Stimulated activated CD4-positive, alpha-beta T cell treated with anti-CD3 and anti-CD28 coated beads, Interleukin-1b, Interleukin-23, amount 100 ng/mL, for 24 hours (primary cell): ENCODE data around the gene TBX10.
"Not testable (repeated sequence)": the region's sequence is repeated elsewhere in the genome, so short reads cannot be mapped to it uniquely, and the experiment has no call there.

Experiments
- DNase-seq, 4 experiments: peaks; one replicate each; pipeline ENCODE4 v3.0.0-alpha.2; 2020; ENCODE audit warnings: low read depth in 4 of 4, low spot score in 1 of 4

The TBX10 gene

DNA sequence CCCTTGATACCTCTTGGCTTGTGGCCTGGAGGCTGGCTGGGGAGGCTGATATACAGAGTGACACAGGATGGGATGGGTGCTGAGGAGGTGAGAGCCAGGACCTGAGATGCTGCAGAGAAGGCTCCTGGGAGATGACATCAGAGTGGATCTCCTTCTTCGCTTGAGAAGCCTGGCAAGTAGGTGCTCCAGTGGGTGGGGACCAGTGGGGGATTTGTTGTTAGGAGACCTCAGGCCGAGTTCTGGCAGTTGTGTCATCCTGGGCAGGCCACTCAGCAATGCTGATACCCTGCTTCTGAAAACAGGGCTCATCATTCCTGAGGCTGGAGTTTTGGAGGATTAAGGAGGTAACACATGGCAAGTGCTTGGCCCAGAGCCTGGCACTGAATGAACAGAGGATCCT is 34.7 kb downstream of the TBX10 start:
- DNase-seq = no peak

DNA sequence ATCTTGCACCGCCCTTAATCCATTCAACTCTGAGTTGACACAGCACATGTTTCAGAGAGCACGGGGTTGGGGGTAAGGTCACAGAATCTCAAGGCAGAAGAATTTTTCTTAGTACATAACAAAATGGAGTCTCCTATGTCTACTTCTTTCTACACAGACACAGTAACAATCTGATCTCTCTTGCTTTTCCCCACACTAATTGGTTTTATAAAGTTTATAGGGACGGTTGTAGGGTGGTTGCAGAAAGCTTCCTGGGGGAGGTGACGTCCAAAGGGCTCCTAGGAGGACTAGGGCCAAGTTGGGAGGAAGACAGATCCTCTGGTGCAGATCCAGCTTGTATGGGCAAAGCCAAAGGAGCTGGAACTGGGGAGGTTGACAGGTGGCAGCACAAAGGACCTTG is 35.4 kb downstream of the TBX10 start:
- DNase-seq = not testable (repeated sequence)

DNA sequence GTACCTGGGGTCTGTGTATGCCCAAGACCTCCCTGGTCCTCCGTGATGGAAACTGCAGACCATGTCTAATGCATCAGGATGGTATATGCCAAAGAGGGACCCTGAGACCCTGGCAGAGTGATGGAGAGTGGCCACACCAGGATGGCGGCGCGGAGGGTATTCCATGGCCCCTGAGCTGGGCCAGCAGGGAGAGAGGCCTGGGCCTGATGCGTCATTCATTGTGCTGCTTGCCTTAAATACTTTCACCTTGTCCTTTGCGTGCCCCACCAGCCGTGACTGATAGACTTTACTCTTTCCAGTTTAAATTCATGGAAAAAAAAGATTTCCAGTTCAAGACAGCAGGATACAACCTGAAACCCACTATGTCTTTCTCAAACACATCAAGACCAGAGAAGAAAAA is 38.5 kb downstream of the TBX10 start:
- no peak for DNase-seq

DNA sequence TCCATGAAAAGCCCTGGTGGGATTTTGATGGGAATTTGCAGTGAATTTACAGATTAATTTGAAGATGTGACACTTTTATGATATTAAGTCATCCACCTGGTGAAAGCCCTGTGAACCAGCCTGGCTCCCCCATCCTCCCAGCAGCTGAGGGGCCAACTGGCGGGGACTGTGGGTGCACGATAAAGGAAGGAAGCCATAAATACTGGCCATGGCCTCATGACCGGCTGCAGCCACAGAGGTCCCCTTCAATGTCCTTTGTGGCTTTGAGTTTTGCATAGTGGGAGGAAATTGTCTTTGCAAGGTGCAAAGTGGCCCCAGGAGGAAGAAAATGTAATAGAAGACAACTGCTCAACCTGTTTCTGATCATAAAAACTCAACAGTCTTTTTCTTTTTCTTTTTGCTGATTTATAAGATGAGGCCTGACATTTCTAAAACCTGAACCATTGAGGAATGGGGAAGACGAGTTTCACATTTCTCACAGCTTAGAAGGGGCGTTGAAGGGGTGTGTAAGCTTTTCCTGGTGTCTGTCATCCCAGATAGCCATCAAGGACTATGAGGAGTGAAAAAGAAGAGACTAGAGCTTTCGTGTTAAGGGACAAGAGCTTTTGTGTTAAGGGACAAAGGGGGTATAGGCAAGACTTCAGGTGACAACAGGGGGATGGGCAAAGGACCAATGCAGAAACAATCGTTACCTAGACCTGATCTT is 39.1 kb downstream of the TBX10 start:
- no peak for DNase-seq

DNA sequence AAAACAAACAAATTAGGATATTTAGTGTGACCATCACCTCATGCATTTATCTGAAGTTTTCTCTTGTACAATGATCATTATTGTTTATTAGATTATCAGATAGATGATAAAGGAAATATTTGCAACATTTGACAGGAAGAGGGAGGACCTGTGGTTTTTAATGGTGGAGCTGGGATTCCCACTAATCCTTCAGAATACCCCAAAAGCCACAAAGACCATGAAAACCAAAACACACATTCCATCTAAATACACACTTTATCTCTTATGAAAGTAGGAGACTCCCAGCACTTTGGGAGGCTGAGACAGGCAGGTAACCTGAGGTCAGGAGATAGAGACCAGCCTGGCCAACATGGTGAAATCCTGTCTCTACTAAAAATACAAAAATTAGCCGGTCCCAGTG is 40.4 kb downstream of the TBX10 start:
- no peak for DNase-seq

DNA sequence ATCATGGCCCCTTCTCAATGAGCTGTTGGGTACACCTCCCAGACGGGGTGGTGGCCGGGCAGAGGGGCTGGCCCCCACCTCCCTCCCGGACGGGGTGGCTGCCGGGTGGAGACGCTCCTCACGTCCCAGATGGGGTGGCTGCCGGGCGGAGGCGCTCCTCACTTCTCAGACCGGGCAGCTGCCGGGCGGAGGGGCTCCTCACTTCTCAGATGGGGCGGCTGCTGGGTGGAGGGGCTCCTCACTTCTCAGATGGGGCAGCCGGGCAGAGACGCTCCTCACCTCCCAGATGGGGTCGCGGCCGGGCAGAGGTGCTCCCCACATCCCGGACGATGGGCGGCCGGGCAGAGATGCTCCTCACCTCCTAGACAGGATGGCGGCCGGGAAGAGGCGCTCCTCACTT is 41.6 kb downstream of the TBX10 start:
- DNase-seq = not testable (repeated sequence)

DNA sequence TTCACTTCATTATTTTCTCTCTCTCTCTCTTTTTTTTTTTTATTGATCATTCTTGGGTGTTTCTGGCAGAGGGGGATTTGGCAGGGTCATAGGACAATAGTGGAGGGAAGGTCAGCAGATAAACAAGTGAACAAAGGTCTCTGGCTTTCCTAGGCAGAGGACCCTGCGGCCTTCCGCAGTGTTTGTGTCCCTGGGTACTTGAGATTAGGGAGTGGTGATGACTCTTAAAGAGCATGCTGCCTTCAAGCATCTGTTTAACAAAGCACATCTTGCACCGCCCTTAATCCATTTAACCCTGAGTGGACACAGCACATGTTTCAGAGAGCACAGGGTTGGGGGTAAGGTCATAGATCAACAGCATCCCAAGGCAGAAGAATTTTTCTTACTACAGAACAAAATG is 42.1 kb downstream of the TBX10 start:
- DNase-seq = not testable (repeated sequence)

DNA sequence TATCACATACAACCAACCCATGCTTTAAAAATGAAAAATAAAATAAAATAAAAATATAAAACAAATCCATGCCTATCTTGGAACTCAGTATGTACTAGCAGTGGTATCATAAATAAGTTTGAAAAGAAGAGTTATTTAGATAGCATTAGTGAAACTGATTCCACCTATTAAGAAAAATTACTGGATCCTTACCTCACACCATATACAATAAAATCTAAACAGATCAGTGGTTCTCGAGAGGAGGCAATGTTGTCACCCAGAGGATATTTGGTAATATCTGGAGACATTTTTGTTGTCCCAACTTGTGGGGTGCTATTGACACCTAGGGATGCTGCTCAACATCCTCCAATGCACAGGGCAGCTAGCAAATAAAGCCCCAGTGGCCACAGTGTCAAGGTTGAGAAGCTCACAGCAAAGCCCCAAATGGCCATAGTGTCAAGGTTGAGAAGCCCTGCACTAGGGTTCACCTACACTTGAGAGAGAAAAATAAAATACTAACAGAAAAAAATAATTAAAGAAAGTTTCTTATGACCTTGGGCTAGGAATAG is 42.7 kb downstream of the TBX10 start:
- no peak for DNase-seq

DNA sequence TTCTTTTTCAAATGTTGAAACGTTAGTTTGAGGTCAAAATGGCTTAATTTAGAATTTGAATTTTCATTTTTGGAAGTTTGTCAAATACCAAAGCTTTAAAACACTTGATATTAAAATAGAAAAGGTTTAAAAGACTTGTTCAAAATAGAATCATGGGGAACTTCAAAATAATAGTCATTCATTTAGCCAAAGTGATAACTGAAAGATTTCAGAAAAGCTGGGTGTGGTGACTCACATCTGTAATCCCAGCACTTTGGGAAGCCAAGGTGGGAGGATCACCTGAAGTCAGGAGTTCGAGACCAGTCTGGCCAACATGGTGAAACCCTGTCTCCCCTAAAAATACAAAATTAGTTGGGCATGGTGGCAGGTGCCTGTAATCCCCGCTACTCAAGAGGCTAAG is 45.1 kb downstream of the TBX10 start:
- DNase-seq = no peak

DNA sequence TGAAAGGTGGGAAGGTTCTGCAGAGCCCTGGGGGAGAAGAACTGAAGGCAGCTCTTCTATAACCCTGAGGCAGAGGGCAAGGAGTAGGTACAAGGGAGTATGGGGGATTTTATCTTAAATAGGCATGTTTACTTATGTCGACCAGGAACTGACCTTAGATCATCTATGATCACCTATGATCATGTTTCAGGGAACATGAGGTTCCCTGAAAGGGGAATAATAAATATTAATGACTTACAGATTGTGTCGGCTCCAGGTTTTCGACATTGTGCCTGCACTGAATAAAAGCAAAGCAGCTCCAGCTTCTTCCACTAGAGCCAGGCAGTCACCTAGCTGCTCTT is 46.0 kb downstream of the TBX10 start:
- DNase-seq = no peak

DNA sequence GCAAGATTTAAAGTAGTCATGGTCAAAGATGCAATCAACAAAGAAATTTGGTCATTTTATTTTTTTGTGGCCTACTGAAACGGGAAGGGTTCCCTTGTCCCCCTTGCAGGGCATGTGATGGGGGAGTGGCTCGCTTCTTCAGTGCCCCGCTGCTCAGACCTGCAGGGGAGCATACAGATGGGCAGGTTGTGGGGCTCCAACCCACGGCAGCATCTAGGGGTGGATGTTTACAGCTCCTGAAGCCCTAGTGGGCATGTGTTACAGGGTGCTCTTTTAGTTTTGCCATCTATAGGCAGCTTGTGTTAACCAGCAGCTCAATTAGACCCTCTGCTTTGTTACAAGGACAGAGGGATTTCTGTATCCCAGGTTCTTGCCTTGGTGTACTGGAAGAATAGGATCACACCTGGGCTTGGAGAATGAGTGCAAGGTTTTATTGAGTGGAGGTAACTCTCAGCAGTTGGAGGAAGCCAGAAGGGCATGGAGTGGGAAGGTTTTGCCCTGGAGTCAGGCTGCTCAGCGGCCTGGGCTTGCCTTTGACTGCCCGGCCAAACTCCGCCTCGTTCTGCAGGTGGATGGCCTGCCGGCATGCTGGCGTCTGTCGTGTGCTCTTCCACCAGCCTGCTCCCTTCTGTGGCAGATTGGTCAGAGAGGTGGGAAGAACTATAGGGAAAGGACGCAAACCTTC is 46.5 kb downstream of the TBX10 start:
- no peak for DNase-seq

DNA sequence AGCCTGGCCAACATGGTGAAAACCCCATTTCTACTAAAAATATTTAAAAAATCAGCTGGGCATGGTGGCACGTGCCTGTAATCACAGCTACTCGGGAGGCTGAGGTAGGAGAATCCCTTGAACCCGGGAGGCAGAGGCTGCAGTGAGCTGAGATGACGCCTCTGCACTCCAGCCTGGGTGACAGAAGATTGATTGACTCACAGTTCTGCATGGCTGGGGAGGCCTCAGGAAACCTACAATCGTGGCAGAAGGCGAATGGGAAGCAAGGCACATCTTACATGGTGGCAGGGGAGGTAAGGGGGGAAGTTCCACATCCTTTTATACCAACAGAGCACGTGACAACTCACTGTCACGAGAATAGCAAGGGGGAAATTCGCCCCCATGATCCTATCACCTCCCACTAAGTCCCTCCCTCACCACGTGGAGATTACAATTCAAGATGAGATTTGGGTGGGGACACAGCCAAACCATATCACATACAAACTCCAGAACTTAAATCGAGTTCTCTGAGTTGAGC is 50.6 kb downstream of the TBX10 start:
- DNase-seq = not testable (repeated sequence)

DNA sequence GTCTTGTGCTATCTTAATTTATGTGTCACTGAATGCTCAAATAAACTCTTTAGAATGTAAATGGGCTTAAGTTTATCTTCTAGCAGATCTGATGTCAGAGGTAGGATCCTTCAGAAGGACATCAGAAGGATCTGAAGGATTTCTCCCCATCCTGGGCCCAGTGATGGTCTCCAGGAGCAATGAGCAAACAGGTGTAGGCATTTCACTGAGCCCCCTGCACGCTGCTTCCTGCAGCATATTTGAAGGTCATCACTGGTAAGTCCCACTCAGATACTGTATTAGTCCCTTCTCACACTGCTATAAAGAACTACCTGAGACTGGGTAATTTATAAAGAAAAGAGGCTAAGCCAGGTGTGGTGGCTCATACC is 51.4 kb downstream of the TBX10 start:
- DNase-seq = no peak

DNA sequence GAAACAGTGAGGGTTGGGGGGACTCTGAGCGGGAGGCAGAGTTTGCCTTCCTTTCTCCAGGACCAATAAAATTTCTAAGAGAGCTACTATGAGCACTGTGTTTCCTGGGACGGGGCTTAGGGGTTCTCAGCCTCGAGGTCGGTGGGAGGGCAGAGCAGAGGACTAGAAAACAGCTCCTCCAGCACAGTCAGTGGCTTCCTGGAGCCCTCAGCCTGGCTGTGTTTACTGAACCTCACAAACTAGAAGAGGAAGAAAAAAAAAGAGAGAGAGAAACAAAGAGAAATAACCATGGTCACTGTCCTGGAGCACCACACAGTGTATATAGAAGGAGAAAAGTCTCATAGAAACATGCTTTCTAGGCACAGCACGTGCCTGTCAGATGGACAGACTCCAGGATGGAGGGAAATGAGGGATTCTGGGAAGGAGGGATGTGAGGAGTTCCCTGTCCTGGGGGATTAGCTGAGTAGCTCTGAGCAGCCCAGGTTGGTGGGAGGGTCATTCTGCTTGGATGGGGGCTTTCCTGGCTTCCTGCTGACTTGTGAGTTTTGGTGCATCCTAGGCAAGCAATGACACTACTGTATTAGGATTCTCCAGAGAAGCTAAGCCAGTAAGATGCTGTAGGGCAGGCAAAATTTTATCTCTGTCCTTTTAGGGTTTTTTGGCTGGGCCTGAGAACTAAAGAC is 52.9 kb downstream of the TBX10 start:
- DNase-seq = no peak

DNA sequence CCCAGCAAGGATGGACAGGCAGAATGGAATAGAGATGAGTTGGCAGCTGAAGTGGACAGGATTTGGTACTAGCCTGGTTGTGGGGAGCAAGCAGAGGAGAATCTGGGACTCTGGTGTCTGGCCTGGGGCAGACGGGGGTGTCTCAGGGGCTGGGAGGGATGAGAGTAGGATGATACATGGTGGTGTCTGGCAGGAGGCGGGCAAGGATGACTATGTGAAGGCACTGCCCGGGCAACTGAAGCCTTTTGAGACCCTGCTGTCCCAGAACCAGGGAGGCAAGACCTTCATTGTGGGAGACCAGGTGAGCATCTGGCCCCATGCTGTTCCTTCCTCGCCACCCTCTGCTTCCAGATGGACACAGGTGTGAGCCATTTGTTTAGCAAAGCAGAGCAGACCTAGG is 53.7 kb downstream of the TBX10 start:
- no peak for DNase-seq

DNA sequence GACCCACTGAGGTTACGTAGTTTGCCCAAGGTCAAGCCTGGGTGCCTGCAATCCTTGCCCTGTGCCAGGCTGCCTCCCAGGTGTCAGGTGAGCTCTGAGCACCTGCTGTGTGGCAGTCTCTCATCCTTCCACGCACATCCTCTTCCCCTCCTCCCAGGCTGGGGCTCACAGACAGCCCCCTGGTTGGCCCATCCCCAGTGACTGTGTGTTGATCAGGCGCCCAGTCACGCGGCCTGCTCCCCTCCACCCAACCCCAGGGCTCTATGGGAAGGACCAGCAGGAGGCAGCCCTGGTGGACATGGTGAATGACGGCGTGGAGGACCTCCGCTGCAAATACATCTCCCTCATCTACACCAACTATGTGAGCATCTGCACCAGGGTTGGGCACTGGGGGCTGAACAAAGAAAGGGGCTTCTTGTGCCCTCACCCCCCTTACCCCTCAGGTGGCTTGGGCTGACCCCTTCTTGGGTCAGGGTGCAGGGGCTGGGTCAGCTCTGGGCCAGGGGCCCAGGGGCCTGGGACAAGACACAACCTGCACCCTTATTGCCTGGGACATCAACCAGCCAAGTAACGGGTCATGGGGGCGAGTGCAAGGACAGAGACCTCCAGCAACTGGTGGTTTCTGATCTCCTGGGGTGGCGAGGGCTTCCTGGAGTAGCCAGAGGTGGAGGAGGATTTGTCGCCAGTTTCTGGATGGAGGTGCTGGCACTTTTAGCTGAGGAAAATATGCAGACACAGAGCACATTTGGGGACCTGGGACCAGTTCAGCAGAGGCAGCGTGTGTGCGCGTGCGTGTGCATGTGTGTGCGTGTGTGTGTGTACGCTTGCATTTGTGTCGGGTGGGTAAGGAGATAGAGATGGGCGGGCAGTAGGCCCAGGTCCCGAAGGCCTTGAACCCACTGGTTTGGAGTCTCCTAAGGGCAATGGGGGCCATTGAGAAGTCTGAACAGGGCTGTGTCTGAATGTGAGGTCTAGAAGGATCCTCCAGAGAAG is 54.4 kb downstream of the TBX10 start:
- no peak for DNase-seq

DNA sequence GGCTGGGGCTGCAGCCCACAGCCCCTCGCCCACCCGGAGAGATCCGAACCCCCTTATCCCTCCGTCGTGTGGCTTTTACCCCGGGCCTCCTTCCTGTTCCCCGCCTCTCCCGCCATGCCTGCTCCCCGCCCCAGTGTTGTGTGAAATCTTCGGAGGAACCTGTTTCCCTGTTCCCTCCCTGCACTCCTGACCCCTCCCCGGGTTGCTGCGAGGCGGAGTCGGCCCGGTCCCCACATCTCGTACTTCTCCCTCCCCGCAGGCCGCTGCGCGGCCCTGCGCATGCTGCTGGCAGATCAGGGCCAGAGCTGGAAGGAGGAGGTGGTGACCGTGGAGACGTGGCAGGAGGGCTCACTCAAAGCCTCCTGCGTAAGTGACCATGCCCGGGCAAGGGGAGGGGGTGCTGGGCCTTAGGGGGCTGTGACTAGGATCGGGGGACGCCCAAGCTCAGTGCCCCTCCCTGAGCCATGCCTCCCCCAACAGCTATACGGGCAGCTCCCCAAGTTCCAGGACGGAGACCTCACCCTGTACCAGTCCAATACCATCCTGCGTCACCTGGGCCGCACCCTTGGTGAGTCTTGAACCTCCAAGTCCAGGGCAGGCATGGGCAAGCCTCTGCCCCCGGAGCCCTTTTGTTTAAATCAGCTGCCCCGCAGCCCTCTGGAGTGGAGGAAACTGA is 55.2 kb downstream of the TBX10 start:
- DNase-seq = peak in 1 of 4 experiments; percentile 28

DNA sequence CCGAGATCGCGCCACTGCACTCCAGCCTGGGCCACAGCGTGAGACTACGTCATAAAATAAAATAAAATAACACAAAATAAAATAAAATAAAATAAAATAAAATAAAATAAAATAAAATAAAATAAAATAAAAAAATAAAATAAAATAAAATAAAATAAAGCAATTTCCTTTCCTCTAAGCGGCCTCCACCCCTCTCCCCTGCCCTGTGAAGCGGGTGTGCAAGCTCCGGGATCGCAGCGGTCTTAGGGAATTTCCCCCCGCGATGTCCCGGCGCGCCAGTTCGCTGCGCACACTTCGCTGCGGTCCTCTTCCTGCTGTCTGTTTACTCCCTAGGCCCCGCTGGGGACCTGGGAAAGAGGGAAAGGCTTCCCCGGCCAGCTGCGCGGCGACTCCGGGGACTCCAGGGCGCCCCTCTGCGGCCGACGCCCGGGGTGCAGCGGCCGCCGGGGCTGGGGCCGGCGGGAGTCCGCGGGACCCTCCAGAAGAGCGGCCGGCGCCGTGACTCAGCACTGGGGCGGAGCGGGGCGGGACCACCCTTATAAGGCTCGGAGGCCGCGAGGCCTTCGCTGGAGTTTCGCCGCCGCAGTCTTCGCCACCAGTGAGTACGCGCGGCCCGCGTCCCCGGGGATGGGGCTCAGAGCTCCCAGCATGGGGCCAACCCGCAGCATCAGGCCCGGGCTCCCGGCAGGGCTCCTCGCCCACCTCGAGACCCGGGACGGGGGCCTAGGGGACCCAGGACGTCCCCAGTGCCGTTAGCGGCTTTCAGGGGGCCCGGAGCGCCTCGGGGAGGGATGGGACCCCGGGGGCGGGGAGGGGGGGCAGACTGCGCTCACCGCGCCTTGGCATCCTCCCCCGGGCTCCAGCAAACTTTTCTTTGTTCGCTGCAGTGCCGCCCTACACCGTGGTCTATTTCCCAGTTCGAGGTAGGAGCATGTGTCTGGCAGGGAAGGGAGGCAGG is 56.0 kb downstream of the TBX10 start, which contains the start of gene GSTP1:
TSS of gene GSTP1 (plus strand) at position 566 of the 958 bp plus-strand sequence. CDS start at position 598, 32 bp downstream.
- DNase-seq = peak; percentile 56 to 80 (median 68)

DNA sequence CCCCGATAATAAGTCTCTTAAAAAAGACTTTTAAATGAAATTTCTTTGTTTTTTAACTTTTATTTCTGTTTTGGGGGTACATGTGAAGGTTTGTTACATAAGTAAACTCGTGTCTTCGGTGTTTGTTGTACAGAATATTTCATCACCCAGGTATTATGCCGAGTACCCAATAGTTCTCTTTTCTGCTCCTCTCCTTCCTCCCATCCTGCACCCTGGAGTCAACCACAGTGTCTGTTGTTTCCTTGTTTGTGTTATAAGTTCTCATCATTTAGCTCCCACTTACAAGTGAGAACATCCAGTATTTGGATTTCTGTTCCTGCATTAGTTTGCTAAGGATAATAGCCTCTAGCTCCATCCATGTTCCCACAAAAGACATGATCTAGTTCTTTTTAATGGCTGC is 57.6 kb downstream of the TBX10 start:
- DNase-seq = no peak
